HG03457 (cell line): Measurements from ENCODE around the gene COX8C.
"Not testable (repeated sequence)": the region's sequence is repeated elsewhere in the genome, so short reads cannot be mapped to it uniquely, and the experiment has no call there.

Source experiments
- ATAC-seq: cut with Tn5 transposase; IDR thresholded peaks from one replicate; pipeline ENCODE4 v1.9.1; 2021; ENCODE audit warnings: moderate number of reproducible peaks; ENCODE audit not compliant: unreplicated experiment

The COX8C gene

DNA sequence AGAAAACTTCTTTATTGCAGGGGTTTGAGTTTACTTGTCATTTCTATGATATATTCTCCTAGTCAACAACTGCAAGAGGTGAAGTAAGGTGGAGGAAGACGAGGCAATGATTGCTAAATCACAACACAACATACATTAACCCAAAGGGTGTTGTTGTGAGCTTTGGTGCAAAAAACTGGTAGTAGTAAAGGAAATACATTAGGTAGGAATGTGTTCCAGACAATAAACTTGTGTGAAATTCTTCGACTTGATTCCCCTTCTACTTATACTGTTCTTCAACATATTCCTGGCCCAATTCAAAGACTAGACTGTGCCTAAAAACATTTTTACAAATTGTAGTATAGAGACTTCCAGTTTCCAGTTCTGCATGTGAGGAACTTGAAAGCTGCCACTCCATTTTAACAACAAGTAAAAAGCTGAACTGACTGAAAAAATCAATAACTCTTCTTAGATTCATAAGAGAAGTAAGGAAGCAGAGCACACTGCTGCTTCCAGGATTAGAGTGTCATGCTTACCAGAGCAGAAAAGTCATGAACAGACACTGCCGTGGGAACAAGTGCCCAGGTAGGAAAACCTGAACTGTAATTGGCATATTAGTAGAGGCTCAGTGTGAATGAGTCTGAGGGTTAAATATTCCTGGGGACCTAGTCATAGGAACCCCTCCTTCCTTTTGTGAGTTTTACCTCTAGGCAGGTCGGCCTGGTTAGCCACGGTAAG lies 22.2 kb downstream of the COX8C start:
- ATAC-seq: no peak

DNA sequence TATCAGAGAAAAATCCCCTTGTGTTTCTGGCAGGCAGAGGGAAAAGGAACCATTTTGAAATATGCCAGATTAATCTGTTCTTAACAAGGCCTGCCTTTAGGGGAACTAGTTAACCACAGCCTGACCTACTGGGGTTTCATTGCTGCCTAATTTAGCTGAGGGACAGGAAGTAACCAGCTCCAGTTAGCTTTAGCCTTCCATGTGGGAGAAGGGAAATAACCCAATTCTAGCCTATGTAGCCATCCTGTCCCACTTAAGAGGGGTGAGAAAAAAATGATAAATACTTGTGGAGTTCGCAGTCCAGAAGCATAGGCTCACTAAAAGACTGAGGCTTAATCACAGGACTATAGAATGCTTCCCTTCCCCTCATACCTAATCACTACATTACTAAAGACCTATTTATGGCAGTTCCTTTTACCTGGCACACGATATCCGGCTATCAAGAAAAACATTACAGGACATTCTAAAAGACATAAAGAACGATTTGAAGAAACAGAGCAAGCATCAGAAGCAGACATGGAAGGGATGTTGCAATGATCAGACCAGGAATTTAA lies 22.8 kb downstream of the COX8C start:
- ATAC-seq: peak; percentile 80

DNA sequence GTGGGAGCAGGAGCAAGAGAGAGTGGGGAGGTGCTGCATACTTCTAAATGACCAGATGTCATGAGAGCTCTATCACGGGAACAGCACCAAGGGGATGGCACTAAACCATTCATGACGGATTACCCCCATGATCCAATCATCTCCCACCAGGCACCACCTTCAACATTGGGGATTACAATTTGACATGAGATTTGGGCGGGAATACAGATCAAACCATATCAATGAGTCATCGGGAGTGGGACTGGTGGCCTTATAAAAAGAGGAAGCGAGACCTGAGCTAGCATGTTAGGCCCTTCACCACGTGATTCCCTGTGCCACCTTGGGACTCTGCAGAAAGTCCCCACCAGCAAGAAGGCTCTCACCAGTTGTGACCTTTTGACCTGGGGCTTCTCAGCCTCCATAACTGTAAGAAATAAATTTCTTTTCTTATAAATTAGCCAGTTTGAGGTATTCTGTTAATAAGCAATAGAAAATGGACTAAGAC lies 28.7 kb downstream of the COX8C start:
- peak; percentile 89 for ATAC-seq

DNA sequence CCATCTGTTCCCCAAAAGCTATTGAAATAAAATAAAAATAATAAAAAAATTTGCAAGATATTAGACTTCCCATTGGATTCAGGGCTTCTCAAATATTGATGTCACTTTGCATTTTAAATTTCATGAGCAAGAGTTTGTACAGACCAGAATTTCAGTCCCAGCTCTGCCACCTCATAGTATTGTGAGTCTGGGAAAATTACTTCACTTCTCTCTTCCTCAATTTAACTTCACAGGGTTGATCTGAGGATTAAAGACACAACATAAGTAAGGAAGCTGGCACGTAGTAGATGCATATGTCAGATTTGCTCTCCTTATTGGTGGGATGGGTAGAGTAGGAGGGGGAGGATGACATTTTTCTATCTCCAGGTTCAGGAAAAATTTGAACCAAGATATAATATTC lies 32.8 kb downstream of the COX8C start:
- no peak for ATAC-seq

DNA sequence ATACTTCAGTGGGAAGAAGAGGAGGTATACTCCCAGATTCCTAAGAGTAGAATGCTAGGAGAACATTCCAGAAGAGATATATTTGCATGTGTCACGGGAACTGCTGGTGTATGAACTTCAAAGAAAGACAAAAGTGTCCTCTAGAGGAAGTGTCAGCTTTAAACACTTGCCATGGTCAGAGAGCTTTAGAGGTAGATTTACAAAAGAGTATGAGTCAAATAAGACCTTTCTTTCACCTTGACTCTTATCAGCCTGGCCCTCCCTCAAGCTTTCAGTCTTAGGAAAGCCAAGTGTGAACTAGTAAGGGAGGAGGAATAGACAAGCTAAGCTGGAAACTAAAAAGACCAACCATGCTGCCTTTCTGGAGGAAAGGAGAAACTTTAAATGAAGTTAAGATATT lies 34.7 kb downstream of the COX8C start:
- ATAC-seq: no peak

DNA sequence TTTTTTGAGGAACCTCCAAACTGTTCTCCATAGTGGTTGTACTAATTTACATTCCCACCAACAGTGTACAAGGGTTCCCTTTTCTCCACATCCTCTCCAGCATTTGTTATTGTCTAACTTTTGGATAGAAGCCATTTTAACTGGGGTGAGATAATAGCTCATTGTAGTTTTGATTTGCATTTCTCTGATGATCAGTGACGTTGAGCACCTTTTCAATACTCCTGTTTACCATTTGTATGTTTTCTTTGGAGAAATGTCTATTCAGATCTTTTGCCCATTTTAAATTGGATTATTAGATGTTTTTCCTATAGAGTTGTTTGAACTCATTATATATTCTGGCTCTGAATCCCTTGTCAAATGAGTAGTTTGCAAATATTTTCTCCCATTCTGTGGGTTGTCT lies 37.3 kb downstream of the COX8C start:
- ATAC-seq: not testable (repeated sequence)

DNA sequence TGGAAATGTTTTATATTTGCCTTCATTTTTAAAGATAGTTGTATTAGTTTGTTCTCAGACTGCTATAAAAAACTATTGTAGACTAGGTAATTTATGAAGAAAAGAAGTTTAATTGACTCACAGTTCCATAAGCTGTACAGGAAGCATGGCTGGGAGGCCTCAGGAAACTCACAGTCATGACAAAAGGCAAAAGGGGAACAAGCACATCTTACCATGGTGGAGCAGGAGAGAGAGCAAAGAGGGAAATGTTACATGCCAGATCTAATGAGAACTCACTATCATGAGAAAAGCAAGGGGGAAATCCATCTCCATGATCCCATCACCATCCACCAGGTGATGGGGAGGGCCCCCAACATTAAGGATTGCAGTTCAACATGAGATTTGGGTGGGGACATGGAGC lies 48.2 kb downstream of the COX8C start:
- no peak for ATAC-seq

DNA sequence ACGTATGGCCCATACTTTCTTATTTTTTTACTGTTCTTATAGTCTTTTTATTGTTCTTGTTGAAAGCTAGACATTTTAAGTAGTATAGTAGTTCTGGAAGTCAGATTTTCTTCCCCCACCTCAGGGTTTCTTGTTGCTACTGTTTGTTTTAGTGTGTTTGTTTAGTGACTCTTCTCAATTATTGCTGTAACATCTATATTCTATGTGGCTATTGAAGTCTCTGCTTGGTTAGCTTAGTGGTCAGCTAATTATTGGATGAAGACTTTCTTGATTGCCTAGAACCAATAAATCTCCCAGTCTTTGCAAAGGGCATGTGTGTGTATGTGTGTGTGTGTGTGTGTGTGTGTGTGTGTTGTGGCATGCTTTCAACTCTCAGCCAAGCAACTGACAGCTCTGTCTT lies 49.5 kb downstream of the COX8C start:
- no peak for ATAC-seq
